Measurements from ENCODE around the gene CFH. TPM values are rescaled to one million over a fixed set of nuclear protein-coding genes. Genes with fewer than 3 reads are reported as not detected.

Gene CFH
- total and polyA plus RNA-seq, 9 of the 15 experiments (the other 6 are each of a cell fraction or from before 2014, with no cell fraction given) = 31.6 to 107 (median 48.3) TPM

- no peak for TF ChIP-seq ZNF3 (CRISPR knock-in tag; IDR thresholded peaks at IDR 0.05)
- no peak for TF ChIP-seq CREM (IDR thresholded peaks at IDR 0.05; ENCODE audit: low read depth)
Observed at GRCh38 chr1:196651637-196652215, at the start of gene CFH (continued).

GRCh38 chr1:196603651-196604050 is 48.2 kb upstream of the CFH start:
- BruUV-seq (replicated peaks) = no TSS peak
- ChIA-PET POLR2A (no interaction called here), CTCF (ENCODE audit: low intra/inter-chr PET ratio) (no interaction called here)
- intact Hi-C loops (cut with micrococcal nuclease) (no loop called here), in situ Hi-C loops (cut with MboI) (no loop called here)
- TF ChIP-seq NFIC (IDR thresholded peaks at IDR 0.05) (peak; percentile 60; the same call in 1 of the 2 replicates), HIVEP1 (CRISPR knock-in tag; IDR thresholded peaks at IDR 0.05) (no peak)
- Histone ChIP-seq H3K4me2 (ENCODE audit: insufficient read depth, low read length) (no peak overlapping the region), H3K9me3 (replicated peaks; ENCODE audit: control insufficient read depth, insufficient read depth, low read depth, low read length) (no peaks in the 10 kb centered on the region), H3K9me1 (ENCODE audit: control insufficient read depth, insufficient read depth, low read length) (no peaks in the 10 kb centered on the region), H3K4me1 (replicated peaks in 1 of 2; ENCODE audit: control insufficient read depth in 2 of 2, insufficient read depth in 2 of 2, low read length in 2 of 2) (peaks cover 0 to 2% of the 10 kb centered on the region in 2 experiments; a peak in 1 of 5 replicates), H3K27me3 (ENCODE audit: control insufficient read depth in 2 of 2, insufficient read depth in 2 of 2, low read length in 2 of 2) (no peaks in the 10 kb centered on the region), H4K20me1 (replicated peaks; ENCODE audit: control insufficient read depth, insufficient read depth, low read length) (no peaks in the 10 kb centered on the region), H3K79me2 (ENCODE audit: control insufficient read depth, insufficient read depth, low read length) (no peaks in the 10 kb centered on the region), H3K4me3 (no peak overlapping the region), H3K9ac (ENCODE audit: insufficient read depth in 1 of 2, low read depth in 2 of 2, low read length in 2 of 2) (no peak overlapping the region), H3K27ac (ENCODE audit: extremely low read depth, low read depth, low read length) (no peak overlapping the region), H3K36me3 (ENCODE audit: control insufficient read depth, insufficient read depth, low read length) (no peaks in the 10 kb centered on the region), H2AFZ (ENCODE audit: low read depth, low read length) (no peak overlapping the region)
- ATAC-seq (no peak), FAIRE-seq (no peak), DNase-seq (ENCODE audit: extremely low read depth in 1 of 4, low spot score in 3 of 4) (no peak)

GRCh38 chr1:196607981-196608380 is 43.9 kb upstream of the CFH start:
- H3K4me2 ChIP-seq (ENCODE audit: insufficient read depth, low read length) = peak overlapping the region; percentile 43; the same call in 1 of the 2 replicates
- no peak overlapping the region for H3K27ac ChIP-seq (ENCODE audit: extremely low read depth, low read depth, low read length)
- peaks cover 0 to 3% of the 10 kb centered on the region in 2 experiments; a peak in 1 of 5 replicates for H3K4me1 ChIP-seq (replicated peaks in 1 of 2; ENCODE audit: control insufficient read depth in 2 of 2, insufficient read depth in 2 of 2, low read length in 2 of 2)
- no peaks in the 10 kb centered on the region for H3K79me2 ChIP-seq (ENCODE audit: control insufficient read depth, insufficient read depth, low read length)
- no peaks in the 10 kb centered on the region for H3K36me3 ChIP-seq (ENCODE audit: control insufficient read depth, insufficient read depth, low read length)
- in situ Hi-C loops (cut with MboI) = no loop called here
- H3K9ac ChIP-seq (ENCODE audit: insufficient read depth in 1 of 2, low read depth in 2 of 2, low read length in 2 of 2) = no peak overlapping the region
- H2AFZ ChIP-seq (ENCODE audit: low read depth, low read length) = peak overlapping the region; percentile 43
- no peaks in the 10 kb centered on the region for H3K27me3 ChIP-seq (ENCODE audit: control insufficient read depth in 2 of 2, insufficient read depth in 2 of 2, low read length in 2 of 2)
- BruUV-seq (replicated peaks) = no TSS peak
- no peak for DNase-seq (ENCODE audit: extremely low read depth in 1 of 4, low spot score in 3 of 4)
- CTCF ChIA-PET (ENCODE audit: low intra/inter-chr PET ratio) = no interaction called here
- POLR2A ChIA-PET = no interaction called here
- no peaks in the 10 kb centered on the region for H4K20me1 ChIP-seq (replicated peaks; ENCODE audit: control insufficient read depth, insufficient read depth, low read length)
- peak overlapping the region; percentile 21 for H3K4me3 ChIP-seq
- no peak for ATAC-seq
- 28% methylated on average over 8 of the region's 8 CpGs for WGBS (ENCODE audit: insufficient coverage, low coverage, missing lambda C conversion rate)
- H3K9me3 ChIP-seq (replicated peaks; ENCODE audit: control insufficient read depth, insufficient read depth, low read depth, low read length) = 0 out of 2 replicates have a peak, but pooled peaks cover 1% of the 10 kb centered on the region
- no peak for FAIRE-seq
- intact Hi-C loops (cut with micrococcal nuclease) = no loop called here
- H3K9me1 ChIP-seq (ENCODE audit: control insufficient read depth, insufficient read depth, low read length) = no peaks in the 10 kb centered on the region
- TF ChIP-seq MTA3 (IDR thresholded peaks at IDR 0.05; ENCODE audit: borderline replicate concordance) = no peak
- TF ChIP-seq BCOR (IDR thresholded peaks at IDR 0.05) = no peak
- TF ChIP-seq HEY1 (CRISPR knock-in tag; IDR thresholded peaks at IDR 0.05; ENCODE audit: borderline replicate concordance) = no peak
- no peak for TF ChIP-seq ATF1 (CRISPR knock-in tag; IDR thresholded peaks at IDR 0.05)
- TF ChIP-seq ATF1 (tag; IDR thresholded peaks at IDR 0.05) = no peak
- TF ChIP-seq HDAC2 (IDR thresholded peaks at IDR 0.05) = no peak
- TF ChIP-seq SMAD3 (CRISPR knock-in tag; conservative IDR thresholded peaks at IDR 0.05) = no peak
- TF ChIP-seq ZNF740 (CRISPR knock-in tag; IDR thresholded peaks at IDR 0.05) = no peak
- TF ChIP-seq ZNF740 (tag; IDR thresholded peaks at IDR 0.05) = no peak
- TF ChIP-seq MXD1 (CRISPR knock-in tag; IDR thresholded peaks at IDR 0.05; ENCODE audit: borderline replicate concordance, poor library complexity, severe bottlenecking) = no peak
- no peak for TF ChIP-seq MTA2 (IDR thresholded peaks at IDR 0.05; ENCODE audit: low read depth)
- TF ChIP-seq CBX8 (IDR thresholded peaks at IDR 0.05; ENCODE audit: borderline replicate concordance, extremely low read depth, low read depth, low read length, poor library complexity, severe bottlenecking) = no peak

Data from K562 (cell line).